Measurements from ENCODE around the gene IFIH1.

IFIH1 gene

GRCh38 chr2:162315938-162316337 is 2.5 kb downstream of the IFIH1 start:
- no peak overlapping the region for H3K4me3 ChIP-seq (ENCODE audit: low read length)
- no peak for DNase-seq (ENCODE audit: low read depth)
- TF ChIP-seq CTCF (conservative IDR thresholded peaks at IDR 0.05; ENCODE audit: low read length): no peak

- TF ChIP-seq CTCF (conservative IDR thresholded peaks at IDR 0.05; ENCODE audit: low read length): no peak
- no peak for DNase-seq (ENCODE audit: low read depth)
- no peak overlapping the region for H3K4me3 ChIP-seq (ENCODE audit: low read length)
These were observed 5.6 kb downstream of the IFIH1 start for GRCh38 chr2:162312853-162313252.

- DNase-seq (ENCODE audit: low read depth): no peak
- H3K4me3 ChIP-seq (ENCODE audit: low read length): no peak overlapping the region
- no peak for TF ChIP-seq CTCF (conservative IDR thresholded peaks at IDR 0.05; ENCODE audit: low read length)
These were observed 9.6 kb downstream of the IFIH1 start for GRCh38 chr2:162308747-162309503.

- no peak for DNase-seq (ENCODE audit: low read depth)
- no peak for TF ChIP-seq CTCF (conservative IDR thresholded peaks at IDR 0.05; ENCODE audit: low read length)
- no peak overlapping the region for H3K4me3 ChIP-seq (ENCODE audit: low read length)
These were observed 12.6 kb downstream of the IFIH1 start for GRCh38 chr2:162305901-162306300.

GRCh38 chr2:162301877-162302276 is 16.6 kb downstream of the IFIH1 start:
- H3K4me3 ChIP-seq (ENCODE audit: low read length): no peak overlapping the region
- TF ChIP-seq CTCF (conservative IDR thresholded peaks at IDR 0.05; ENCODE audit: low read length): no peak

GRCh38 chr2:162301151-162301804 is 17.2 kb downstream of the IFIH1 start:
- H3K4me3 ChIP-seq (ENCODE audit: low read length): no peak overlapping the region
- DNase-seq (ENCODE audit: low read depth): peak; percentile 72
- TF ChIP-seq CTCF (conservative IDR thresholded peaks at IDR 0.05; ENCODE audit: low read length): peak; percentile 80

More at GRCh38 chr2:162301877-162302276, 16.6 kb downstream of the IFIH1 start:
- DNase-seq (ENCODE audit: low read depth): no peak

- H3K4me3 ChIP-seq (ENCODE audit: low read length): no peak overlapping the region
- DNase-seq (ENCODE audit: low read depth): peak; percentile 46
- no peak for TF ChIP-seq CTCF (conservative IDR thresholded peaks at IDR 0.05; ENCODE audit: low read length)
These were observed 18.2 kb downstream of the IFIH1 start for GRCh38 chr2:162300266-162300665.

Data from AG10803 (cell line).